K562 (cell line): ENCODE data around the gene ADIPOR2. TPM values are rescaled to one million over a fixed set of nuclear protein-coding genes. Genes with fewer than 3 reads are reported as not detected.

ENCODE experiments used
- ATAC-seq: fragments of 200-7000 bp; cut with Tn5 transposase; 3 replicates; pipeline ENCODE4 v1.9.1; 2020; ENCODE audit warnings: moderate library complexity
- BruUV-seq: library from RNA; stranded (reverse); fragments of 400-500 nt; replicated peaks from 2 replicates; lab custom pipeline; 2021; lab: Mats Ljungman, UMichigan
- CTCF ChIA-PET: fragments of 300-600 bp; formaldehyde crosslinking; extraction: SDS; loops from one replicate; lab custom pipeline; 2021; ENCODE audit warnings: low intra/inter-chr PET ratio; lab: Yijun Ruan, JAX
- POLR2A ChIA-PET: fragments of 300-600, 350-650 bp; sonication (Branson Sonifier 250); formaldehyde crosslinking; extraction: SDS; loops from one replicate; lab custom pipeline; 2021; ENCODE audit warnings: antibody characterized with exemption, inconsistent platforms; lab: Yijun Ruan, JAX
- DNase-seq, 4 experiments: peaks; one replicate each; pipeline versions ENCODE4 v3.0.0 to v3.0.0-alpha.2; 2011 to 2018; ENCODE audit warnings: low spot score in 3 of 4, mixed read lengths in 3 of 4; ENCODE audit errors: extremely low read depth in 1 of 4
- FAIRE-seq: peaks from 2 replicates; lab custom pipeline; 2011; peaks lifted over from hg19 to GRCh38; lab: Jason Lieb, UNC
- H2AFZ ChIP-seq: 2 replicates; pipeline ENCODE4 v1.6.0; 2011; ENCODE audit warnings: low read depth, low read length, control low read depth, inconsistent platforms
- H3K27ac ChIP-seq: fragments of 200-600 bp; 3 replicates; pipeline ENCODE4 v1.8.0; 2011; ENCODE audit warnings: low read depth, mild to moderate bottlenecking, control low read depth, inconsistent platforms, low read length, moderate library complexity, mixed read lengths; ENCODE audit errors: extremely low read depth
- H3K27me3 ChIP-seq, 2 experiments: fragments of 300-600 bp in 1 of 2; 2 replicates in 1 of 2; 3 replicates in 1 of 2; pipeline versions ENCODE4 v1.6.0 to v1.8.0; 2011; ENCODE audit warnings: inconsistent platforms in 2 of 2, low read length in 2 of 2, mild to moderate bottlenecking in 1 of 2, mixed read lengths in 1 of 2, moderate library complexity in 1 of 2; ENCODE audit not compliant: control insufficient read depth in 2 of 2, insufficient read depth in 2 of 2
- H3K36me3 ChIP-seq: fragments of 300-600 bp; 3 replicates; pipeline ENCODE4 v1.8.0; 2011; ENCODE audit warnings: mild to moderate bottlenecking, low read length, inconsistent platforms; ENCODE audit not compliant: control insufficient read depth, insufficient read depth
- H3K4me1 ChIP-seq, 2 experiments: fragments of 200-600 bp in 1 of 2; replicated peaks in 1 of 2; 2 replicates in 1 of 2; 3 replicates in 1 of 2; pipeline versions ENCODE4 v1.5.1 to v1.8.0; 2011; ENCODE audit warnings: inconsistent platforms in 2 of 2, low read length in 2 of 2, mild to moderate bottlenecking in 1 of 2, mixed read lengths in 1 of 2, moderate library complexity in 1 of 2; ENCODE audit not compliant: control insufficient read depth in 2 of 2, insufficient read depth in 2 of 2
- H3K4me2 ChIP-seq: 2 replicates; pipeline ENCODE4 v1.6.1; 2011; ENCODE audit warnings: low read length, control low read depth, inconsistent platforms, mixed read lengths; ENCODE audit not compliant: insufficient read depth
- H3K4me3 ChIP-seq: fragments of 200-600 bp; sonication (generic), shearing (Covaris generic); 2 replicates; pipeline ENCODE4 v1.5.1; 2016; ENCODE audit warnings: control low read depth, inconsistent platforms
- H3K79me2 ChIP-seq: fragments of 200-600 bp; 3 replicates; pipeline ENCODE4 v1.8.0; 2011; ENCODE audit warnings: low read length, inconsistent platforms; ENCODE audit not compliant: control insufficient read depth, insufficient read depth
- H3K9ac ChIP-seq, 2 experiments: 2 replicates each; pipeline versions ENCODE4 v1.6.0 to v1.6.1; 2011; ENCODE audit warnings: low read depth in 2 of 2, low read length in 2 of 2, control low read depth in 1 of 2, inconsistent platforms in 1 of 2, mild to moderate bottlenecking in 1 of 2, mixed read lengths in 1 of 2; ENCODE audit not compliant: insufficient read depth in 1 of 2
- H3K9me1 ChIP-seq: one replicate; pipeline ENCODE4 v1.6.0; 2011; ENCODE audit warnings: inconsistent platforms, mild to moderate bottlenecking, low read length, moderate library complexity; ENCODE audit not compliant: control insufficient read depth, insufficient read depth
- H3K9me3 ChIP-seq: replicated peaks from 2 replicates; pipeline ENCODE4 v1.5.1; 2011; ENCODE audit warnings: low read depth, low read length, inconsistent platforms; ENCODE audit not compliant: control insufficient read depth, insufficient read depth
- H4K20me1 ChIP-seq: replicated peaks from 2 replicates; pipeline ENCODE4 v1.6.1; 2011; ENCODE audit warnings: low read length, inconsistent platforms, mixed read lengths; ENCODE audit not compliant: control insufficient read depth, insufficient read depth
- CEBPB ChIP-seq: fragments of 450-650 bp; IDR thresholded peaks from 2 replicates; pipeline ENCODE4 v1.6.1; 2016; ENCODE audit warnings: missing genetic modification characterization, missing compliant biosample characterization
- HOXB6 ChIP-seq: fragments of 250-450 bp; sonication (Bioruptor Pico); IDR thresholded peaks from 2 replicates; pipeline ENCODE4 v1.5.1; 2022; ENCODE audit warnings: mild to moderate bottlenecking, borderline replicate concordance
- TBL1XR1 ChIP-seq, 2 experiments: IDR thresholded peaks; 2 replicates each; pipeline ENCODE4 v1.6.1; 2012; ENCODE audit warnings: improper control_type of control experiment in 2 of 2, low read length in 2 of 2, mild to moderate bottlenecking in 1 of 2
- ZNF592 ChIP-seq: fragments of 450-650 bp; IDR thresholded peaks from 2 replicates; pipeline ENCODE4 v1.6.1; 2017; ENCODE audit warnings: antibody characterized with exemption, mild to moderate bottlenecking
- WGBS: fragments of 100-300 bp; shearing (Covaris generic); methylation state at CpG from one replicate; pipeline ENCODE4 v1.1.6; 2016; ENCODE audit warnings: low coverage, mixed read lengths; ENCODE audit not compliant: insufficient coverage; ENCODE audit errors: missing lambda C conversion rate; 5-methylcytosine and 5-hydroxymethylcytosine counted together
- in situ Hi-C: fragments of 300-500 bp; cut with MboI; formaldehyde crosslinking; loops from 4 replicates; pipeline ENCODE4 v1.15.0; 2018; ENCODE audit warnings: inconsistent platforms, mixed read lengths
- intact Hi-C: fragments of 100-400 bp; cut with micrococcal nuclease; formaldehyde crosslinking; loops from 2 replicates; pipeline ENCODE4 v1.14.2; 2022
- polyA plus RNA-seq, 8 experiments: library from polyadenylated mRNA; depleted of rRNA in 4 of 8; stranded (reverse) in 5 of 8; unstranded in 3 of 8; fragments of >200 nt; fragmentation: Nextera tagmentation in 2 of 8; fragmentation: Illumina TruSeq in 1 of 8; extraction: Ambion mirVana in 2 of 8; extraction: Trizol in 1 of 8; gene quantifications; 2 replicates each; pipeline versions ENCODE4 v1.2.1 to v1.2.3, GENCODE V29; 2011 to 2014; ENCODE audit warnings: inconsistent platforms in 1 of 8, missing spikeins in 1 of 8
- total RNA-seq, 7 experiments: library from RNA; depleted of rRNA in 6 of 7; stranded (reverse); fragments of >200 nt in 6 of 7; fragmentation: Illumina TruSeq in 2 of 7; extraction: Trizol in 2 of 7; gene quantifications; 2 replicates each; pipeline versions ENCODE4 v1.2.1 to v1.2.3, GENCODE V29; 2011 to 2021; ENCODE audit warnings: low replicate concordance in 1 of 7

ADIPOR2 gene
- total and polyA plus RNA-seq, 9 of the 15 experiments (the other 6 are each of a cell fraction or from before 2014, with no cell fraction given) = 10.9 to 63.5 (median 46.0) TPM

DNA sequence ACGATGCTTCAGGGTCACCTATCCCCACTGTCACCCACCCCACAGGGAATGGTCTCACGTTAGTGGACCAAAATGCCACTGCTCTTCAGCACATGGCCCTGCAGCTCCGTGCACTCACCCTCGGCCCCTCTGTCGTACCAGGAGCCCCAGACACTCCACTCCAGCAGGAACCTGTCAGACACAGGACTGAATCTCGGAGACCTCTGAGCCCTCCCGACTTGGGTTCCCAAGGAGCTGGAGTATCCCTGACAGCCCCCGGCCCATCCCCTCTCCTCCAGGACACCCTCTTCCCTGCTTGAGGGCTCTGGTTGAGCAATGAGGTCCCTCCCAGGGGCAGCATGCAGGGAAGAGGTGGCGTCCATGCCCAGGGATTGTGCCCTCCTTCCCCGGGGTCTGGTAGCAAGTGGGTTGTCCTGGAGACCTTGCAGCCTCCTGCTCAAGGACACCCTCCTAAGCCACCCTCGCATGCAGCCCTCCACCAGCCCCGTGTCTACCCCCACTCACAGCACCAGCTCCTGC, 109.1 kb downstream of the ADIPOR2 start:
- Histone ChIP-seq H3K9me3 (no peaks in the 10 kb centered on the region), H3K4me3 (no peak overlapping the region), H3K4me1 (peaks cover 3 to 46% of the 10 kb centered on the region in 2 experiments; a peak in 4 of 5 replicates), H3K9me1 (no peaks in the 10 kb centered on the region), H2AFZ (no peak overlapping the region), H3K27ac (no peak overlapping the region), H3K79me2 (no peaks in the 10 kb centered on the region), H3K4me2 (no peak overlapping the region), H3K36me3 (no peaks in the 10 kb centered on the region), H4K20me1 (no peaks in the 10 kb centered on the region)
- CTCF ChIA-PET = no interaction called here
- DNase-seq = no peak
- in situ Hi-C loops = no loop called here
- intact Hi-C loops = loop anchor here (10.0 kb wide), 1 partner anchor 235 kb away; no protein-coding TSS in a partner anchor
- WGBS = 13% methylated on average over 7 of the region's 12 CpGs
- TF ChIP-seq HOXB6 (no peak), TBL1XR1 (IDR thresholded peaks at IDR 0.05; ENCODE audit: low read length in 2 of 2) (no peak), CEBPB (tag) (no peak), ZNF592 (no peak)
- TF ChIP-seq, all 486 proteins: peak for 0
- ATAC-seq (no peak), FAIRE-seq (no peak)
- no peak overlapping the region for H3K9ac ChIP-seq
- H3K27me3 ChIP-seq = no peaks in the 10 kb centered on the region
- POLR2A ChIA-PET = no interaction called here
- no TSS peak for BruUV-seq
